Heart left ventricle (tissue), 16 donors: ENCODE data around the gene C16orf89. TPM values are rescaled to one million over a fixed set of nuclear protein-coding genes. Genes with fewer than 3 reads are reported as not detected.
"Not testable (repeated sequence)": the region's sequence is repeated elsewhere in the genome, so short reads cannot be mapped to it uniquely, and the experiment has no call there.

ENCODE experiments used
- ATAC-seq, 4 donors: fragments of 200-7000 bp; cut with Tn5 transposase; one replicate each; pipeline ENCODE4 v1.9.1; 2020 to 2022; ENCODE audit warnings: moderate library complexity in 4 of 4, mild to moderate bottlenecking in 3 of 4, moderate number of reproducible peaks in 1 of 4
- DNase-seq, 5 donors: peaks; one replicate each; pipeline ENCODE4 v3.0.0-alpha.2; 2020
- H3K27ac ChIP-seq, 12 donors: fragments of 200-600 bp; sonication (generic) in 4 of 12; one replicate each; pipeline versions ENCODE4 v1.5.0 to v1.8.0; 2016 to 2022; ENCODE audit warnings: mild to moderate bottlenecking in 2 of 12
- H3K27me3 ChIP-seq, 9 donors: fragments of 200-600 bp; sonication (generic) in 2 of 9; one replicate each; pipeline versions ENCODE4 v1.5.1 to v1.8.0; 2016 to 2022; ENCODE audit warnings: mild to moderate bottlenecking in 3 of 9
- H3K36me3 ChIP-seq, 9 donors: fragments of 200-600 bp; sonication (generic) in 2 of 9; one replicate each; pipeline versions ENCODE4 v1.5.0 to v1.8.0; 2018 to 2022; ENCODE audit warnings: mild to moderate bottlenecking in 2 of 9
- H3K4me1 ChIP-seq, 12 donors: fragments of 200-600 bp; sonication (generic) in 4 of 12; one replicate each; pipeline versions ENCODE4 v1.5.0 to v1.8.0; 2016 to 2022; ENCODE audit warnings: mild to moderate bottlenecking in 3 of 12
- H3K4me3 ChIP-seq, 12 donors: fragments of 200-600 bp; sonication (generic) in 4 of 12; one replicate each; pipeline versions ENCODE4 v1.5.0 to v1.8.0; 2017 to 2022; ENCODE audit warnings: mild to moderate bottlenecking in 9 of 12, moderate library complexity in 4 of 12
- H3K9me3 ChIP-seq, 12 donors: fragments of 200-600 bp; sonication (generic) in 4 of 12; one replicate each; pipeline versions ENCODE4 v1.5.0 to v1.8.0; 2016 to 2022; ENCODE audit warnings: mild to moderate bottlenecking in 1 of 12
- POLR2A ChIP-seq, 2 donors: fragments of 450-650 bp; IDR thresholded peaks; one replicate each; pipeline ENCODE4 v1.6.1; 2017; ENCODE audit warnings: antibody characterized with exemption in 2 of 2, mild to moderate bottlenecking in 2 of 2, moderate library complexity in 2 of 2
- WGBS, 4 donors: extraction: QIAGEN DNeasy Blood & Tissue Kit in 2 of 4; methylation state at CpG; one replicate each; pipeline versions ENCODE4 v1.1.5 to v1.1.7; 2013 to 2018; 5-methylcytosine and 5-hydroxymethylcytosine counted together
- intact Hi-C, 10 donors: fragments of 100-400 bp; cut with DNase I; formaldehyde crosslinking; loops; one replicate each; pipeline versions ENCODE4 v1.11.1 to v1.14.2; 2022
- polyA plus RNA-seq, 2 donors: library from polyadenylated mRNA; stranded (reverse); fragments of 200-250 nt; gene quantifications; one replicate each; pipeline ENCODE4 v1.2.3, GENCODE V29; 2013
- total RNA-seq, 9 donors: library from RNA; depleted of rRNA in 2 of 9; stranded (reverse); fragments of >200 nt in 2 of 9; fragmentation: NEBNext Ultra II Directional in 3 of 9; extraction: Animal tissue kit (Norgen Biotek cat#: 25700) in 3 of 9; gene quantifications; one replicate each; pipeline versions ENCODE4 v1.1.0 to v1.2.4, GENCODE V29; 2016 to 2023
- TF ChIP-seq, protein P1 (sequence below), 12 donors: fragments of 200-600 bp; sonication (generic) in 4 of 12; IDR thresholded peaks; one replicate each; pipeline versions ENCODE4 v1.5.0 to v1.8.0; 2018 to 2022; ENCODE audit warnings: antibody characterized with exemption in 12 of 12, mild to moderate bottlenecking in 5 of 12
- donor health status: ischemic (EF 13 %, LVEDD 7.1; RV severe dilation, severe dysfunction).
- donor health status: healthy with polysubstance abuse.
- donor health status: DM: no; HTN: yes; CAD: no.
- donor health status: DM: no; HTN: no; CAD: no.
- donor health status: ischemic (EF 25% LVEDD 6.9; RV normal size, moderate dysfunction).
- donor health status: ischemic (EF 25% LVEDD 5.7; RV mildly dilated, moderate dysfunction).
- donor health status: healthy.
- donor health status: DM: yes; HTN: yes; CAD: no.
- donor health status: ischemic (EF 35%, LVEDD 5.7; RV mildly dilated, moderate dysfunction).
- donor health status: nonischemic (EF 11% LVEDD 7.7; RV severe dilation, severe dysfunction).
- donor health status: DM: yes; HTN: yes; CAD: no.
- donor health status: PGD.
- donor health status: ischemic (EF 29% LVEDD 5.4; RV normal size, mild dysfunction).
- donor health status: nonischemic (EF 23%, LVEDD 6.1; RV moderate dilation, normal function).

Gene C16orf89
- total and polyA plus RNA-seq, 11 donors: 0.26 to 38.4 (median 6.3) TPM

GRCh38 chr16:5078626-5079025 lies 12.9 kb upstream of the C16orf89 start:
- DNase-seq: no peak
- Histone ChIP-seq H3K27me3 (no peaks in the 10 kb centered on the region), H3K36me3 (peaks cover 0 to 85% (median 68%) of the 10 kb centered on the region in 9 donors), H3K4me1 (peaks cover 0 to 6% (median 0%) of the 10 kb centered on the region in 12 donors), H3K4me3 (no peak overlapping the region), H3K9me3 (no peaks in the 10 kb centered on the region), H3K27ac (no peak overlapping the region)
- 86 to 97% (median 93%) methylated on average over 6 to 17 of the region's 17 CpGs for WGBS, 4 donors
- ATAC-seq: no peak
- no peak for TF ChIP-seq POLR2A (IDR thresholded peaks at IDR 0.05)
- TF ChIP-seq, protein P1, sequence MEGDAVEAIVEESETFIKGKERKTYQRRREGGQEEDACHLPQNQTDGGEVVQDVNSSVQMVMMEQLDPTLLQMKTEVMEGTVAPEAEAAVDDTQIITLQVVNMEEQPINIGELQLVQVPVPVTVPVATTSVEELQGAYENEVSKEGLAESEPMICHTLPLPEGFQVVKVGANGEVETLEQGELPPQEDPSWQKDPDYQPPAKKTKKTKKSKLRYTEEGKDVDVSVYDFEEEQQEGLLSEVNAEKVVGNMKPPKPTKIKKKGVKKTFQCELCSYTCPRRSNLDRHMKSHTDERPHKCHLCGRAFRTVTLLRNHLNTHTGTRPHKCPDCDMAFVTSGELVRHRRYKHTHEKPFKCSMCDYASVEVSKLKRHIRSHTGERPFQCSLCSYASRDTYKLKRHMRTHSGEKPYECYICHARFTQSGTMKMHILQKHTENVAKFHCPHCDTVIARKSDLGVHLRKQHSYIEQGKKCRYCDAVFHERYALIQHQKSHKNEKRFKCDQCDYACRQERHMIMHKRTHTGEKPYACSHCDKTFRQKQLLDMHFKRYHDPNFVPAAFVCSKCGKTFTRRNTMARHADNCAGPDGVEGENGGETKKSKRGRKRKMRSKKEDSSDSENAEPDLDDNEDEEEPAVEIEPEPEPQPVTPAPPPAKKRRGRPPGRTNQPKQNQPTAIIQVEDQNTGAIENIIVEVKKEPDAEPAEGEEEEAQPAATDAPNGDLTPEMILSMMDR (IDR thresholded peaks at IDR 0.05): no peak
- intact Hi-C loops: no loop called here

DNA sequence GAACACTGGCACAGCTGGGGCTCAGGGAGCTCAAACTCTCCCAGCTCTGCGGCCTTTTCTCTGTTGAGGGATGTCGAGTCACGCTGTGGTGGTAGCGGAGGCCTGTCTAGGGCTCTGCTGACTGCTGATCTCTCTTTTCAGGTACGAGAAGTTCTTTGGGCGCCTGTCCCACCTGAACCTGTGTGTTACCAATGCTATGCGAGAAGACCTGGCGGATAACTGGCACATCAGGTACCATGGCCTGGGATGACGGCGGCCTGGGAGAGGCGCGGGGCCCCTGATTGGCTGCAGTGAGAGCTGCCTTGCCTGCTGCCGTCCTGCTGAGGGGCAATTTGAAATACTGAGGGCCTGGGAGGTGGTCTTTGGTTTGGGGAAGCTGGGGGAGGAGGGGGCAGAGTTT lies 11.5 kb upstream of the C16orf89 start:
- TF ChIP-seq, protein P1 (IDR thresholded peaks at IDR 0.05): no peak
- TF ChIP-seq POLR2A (IDR thresholded peaks at IDR 0.05): no peak
- WGBS, 4 donors: 96 to 97% (median 96%) methylated on average over 13 of the region's 13 CpGs
- Histone ChIP-seq H3K36me3 (peaks cover 0 to 81% (median 60%) of the 10 kb centered on the region in 9 donors), H3K4me1 (peaks cover 0 to 11% (median 0%) of the 10 kb centered on the region in 12 donors), H3K4me3 (no peak overlapping the region), H3K27me3 (no peaks in the 10 kb centered on the region), H3K27ac (no peak overlapping the region), H3K9me3 (no peaks in the 10 kb centered on the region)
- intact Hi-C loops: no loop called here
- DNase-seq (no peak), ATAC-seq (no peak)

DNA sequence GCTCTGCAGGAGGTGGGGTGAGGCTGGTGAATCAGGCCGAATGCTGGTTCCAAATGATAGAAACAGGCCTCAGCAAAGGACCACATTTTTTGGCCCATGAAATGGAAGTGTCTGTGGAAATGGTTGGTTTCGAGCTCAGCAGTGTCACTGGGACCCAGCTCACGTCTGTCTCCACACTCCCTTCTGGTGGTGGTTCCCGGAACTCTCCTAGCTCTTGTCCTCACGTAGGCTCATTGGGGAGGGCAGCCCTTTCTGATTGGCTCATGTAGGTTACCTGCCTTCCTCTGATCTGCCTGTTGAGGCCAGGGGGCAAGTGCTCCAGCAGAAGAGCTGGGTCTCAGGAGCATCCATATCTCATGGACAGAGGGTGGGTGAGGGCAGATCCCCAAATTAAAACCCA lies 9.9 kb upstream of the C16orf89 start:
- Histone ChIP-seq H3K4me1 (peaks cover 0 to 19% (median 6%) of the 10 kb centered on the region in 12 donors), H3K4me3 (no peak overlapping the region), H3K27ac (no peak overlapping the region), H3K9me3 (no peaks in the 10 kb centered on the region), H3K36me3 (peaks cover 0 to 67% (median 51%) of the 10 kb centered on the region in 9 donors), H3K27me3 (no peaks in the 10 kb centered on the region)
- DNase-seq (no peak), ATAC-seq (no peak)
- 80 to 90% (median 84%) methylated on average over 4 to 5 of the region's 5 CpGs for WGBS, 4 donors
- TF ChIP-seq, protein P1 (IDR thresholded peaks at IDR 0.05): no peak
- no peak for TF ChIP-seq POLR2A (IDR thresholded peaks at IDR 0.05)
- intact Hi-C loops: no loop called here

GRCh38 chr16:5073771-5074170 lies 8.0 kb upstream of the C16orf89 start:
- Histone ChIP-seq H3K4me1 (peaks cover 0 to 19% (median 6%) of the 10 kb centered on the region in 12 donors), H3K36me3 (peaks cover 0 to 51% (median 43%) of the 10 kb centered on the region in 9 donors)
- H3K27ac ChIP-seq, H3K27me3 ChIP-seq, H3K9me3 ChIP-seq, intact Hi-C loops, ATAC-seq, DNase-seq, H3K4me3 ChIP-seq: not testable (repeated sequence)
- 93 to 98% (median 95%) methylated on average over 15 of the region's 15 CpGs for WGBS, 4 donors

DNA sequence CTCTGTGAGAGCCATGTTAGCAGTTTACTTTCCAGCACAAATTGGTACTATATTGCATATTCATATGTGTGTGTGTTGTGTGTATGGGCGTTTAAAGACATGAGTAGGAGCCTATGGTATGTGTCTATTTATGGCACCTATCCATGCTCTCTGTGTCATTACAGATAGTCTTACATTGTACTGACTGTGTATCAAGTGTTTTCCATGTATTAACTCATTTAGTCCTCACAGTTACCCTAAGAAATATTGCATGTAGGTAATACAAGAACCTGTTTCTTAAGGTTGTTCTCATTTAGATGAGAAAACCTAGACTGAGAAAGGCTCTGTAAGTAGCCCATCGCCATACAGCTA lies 7.5 kb upstream of the C16orf89 start:
- peaks cover 0 to 50% (median 40%) of the 10 kb centered on the region in 9 donors for H3K36me3 ChIP-seq

More for the DNA sequence above, 7.5 kb upstream of the C16orf89 start:
- DNase-seq: no peak
- Histone ChIP-seq H3K4me1 (peaks cover 0 to 19% (median 6%) of the 10 kb centered on the region in 12 donors), H3K27ac (no peak overlapping the region), H3K9me3 (no peaks in the 10 kb centered on the region), H3K27me3 (no peaks in the 10 kb centered on the region), H3K4me3 (no peak overlapping the region)
- TF ChIP-seq POLR2A (IDR thresholded peaks at IDR 0.05): no peak
- TF ChIP-seq, protein P1 (IDR thresholded peaks at IDR 0.05): no peak
- ATAC-seq: no peak
- intact Hi-C loops: no loop called here
- WGBS, 4 donors: 62 to 83% (median 71%) methylated on average over 2 of the region's 2 CpGs
